ELR (cell line): ENCODE results near the gene LOX.

Experiments used
- DNase-seq: peaks from one replicate; pipeline ENCODE4 v3.0.0-alpha.2; 2015; ENCODE audit warnings: low read depth

Gene LOX, protein sequence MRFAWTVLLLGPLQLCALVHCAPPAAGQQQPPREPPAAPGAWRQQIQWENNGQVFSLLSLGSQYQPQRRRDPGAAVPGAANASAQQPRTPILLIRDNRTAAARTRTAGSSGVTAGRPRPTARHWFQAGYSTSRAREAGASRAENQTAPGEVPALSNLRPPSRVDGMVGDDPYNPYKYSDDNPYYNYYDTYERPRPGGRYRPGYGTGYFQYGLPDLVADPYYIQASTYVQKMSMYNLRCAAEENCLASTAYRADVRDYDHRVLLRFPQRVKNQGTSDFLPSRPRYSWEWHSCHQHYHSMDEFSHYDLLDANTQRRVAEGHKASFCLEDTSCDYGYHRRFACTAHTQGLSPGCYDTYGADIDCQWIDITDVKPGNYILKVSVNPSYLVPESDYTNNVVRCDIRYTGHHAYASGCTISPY

DNA sequence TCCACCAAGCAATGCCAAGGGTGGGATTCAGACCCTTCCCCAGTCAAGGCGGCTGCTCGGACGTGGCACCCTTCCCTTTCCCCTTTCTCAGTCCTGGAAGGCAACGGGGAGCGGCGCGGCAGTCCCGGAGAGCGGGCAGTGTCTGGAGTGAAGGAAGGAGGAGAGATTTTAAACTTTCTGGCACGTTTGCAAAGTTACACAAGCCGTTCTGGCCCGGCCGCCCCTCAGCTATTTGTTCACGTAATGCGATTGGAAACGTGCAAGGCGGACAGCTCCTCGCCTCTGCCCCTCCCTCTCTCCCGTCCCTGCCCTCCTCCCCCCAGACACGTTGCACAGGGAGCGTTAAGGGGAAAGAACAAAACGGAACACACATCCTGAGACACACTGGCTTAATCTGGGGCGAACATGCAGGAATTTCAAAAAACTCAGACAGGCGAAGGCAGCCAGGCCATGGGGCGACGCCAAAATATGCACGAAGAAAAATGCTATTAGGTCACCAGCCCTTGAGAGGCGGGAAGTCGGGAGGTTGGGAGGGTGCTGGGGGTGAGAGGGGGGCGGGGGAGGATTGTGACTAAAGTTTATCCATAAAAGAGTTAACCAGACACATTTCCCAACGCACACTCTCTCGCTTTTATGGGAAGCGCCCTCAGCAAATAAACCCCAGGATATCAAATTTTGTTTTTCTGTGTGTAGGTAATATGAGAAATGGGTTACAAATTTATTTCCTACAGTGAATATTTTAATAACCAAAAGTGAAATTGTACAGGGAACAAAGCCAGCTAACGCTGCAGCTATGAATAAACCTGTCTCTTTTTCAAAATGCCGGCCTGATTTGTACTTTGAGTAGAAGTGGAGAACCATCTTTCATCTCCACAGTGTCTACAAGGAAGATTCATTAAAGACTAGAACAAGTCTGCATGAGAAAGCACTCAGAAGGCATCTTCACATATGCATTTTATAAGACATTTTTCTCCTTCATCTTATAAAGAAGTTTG is at the start of gene LOX:
Gene LOX, minus strand, starts transcription at position 144 of the 995 bp plus-strand sequence. CDS start 274 bp downstream, outside the sequence.
- DNase-seq = peak; percentile 90

DNA sequence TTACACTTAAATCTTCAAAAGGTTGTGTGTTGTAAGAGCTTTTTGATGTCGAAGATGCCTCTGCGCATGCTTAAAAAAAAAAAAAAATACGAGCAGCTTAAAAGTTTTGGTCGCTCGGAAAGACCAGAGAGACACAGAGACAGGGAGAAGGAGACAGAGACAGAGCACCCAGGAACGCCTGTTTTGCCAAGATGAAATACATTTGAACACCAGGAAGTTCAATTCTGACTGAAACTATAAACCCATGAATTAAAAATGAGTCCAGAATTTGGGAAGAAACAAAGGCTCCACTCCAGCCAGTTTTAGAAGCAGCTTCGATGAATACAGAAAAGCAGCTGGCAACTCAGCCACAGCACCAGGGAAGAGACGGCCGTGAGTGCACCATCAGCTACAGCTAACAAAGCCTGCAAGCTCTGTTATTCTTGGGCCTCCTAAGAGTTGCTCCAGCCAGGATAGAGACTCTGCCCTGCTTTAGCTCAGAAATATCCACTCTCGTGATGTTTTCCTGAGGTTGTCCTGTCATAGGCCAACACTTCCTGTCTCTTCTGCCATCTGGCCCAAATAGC is 48.8 kb upstream of the LOX start:
- no peak for DNase-seq

DNA sequence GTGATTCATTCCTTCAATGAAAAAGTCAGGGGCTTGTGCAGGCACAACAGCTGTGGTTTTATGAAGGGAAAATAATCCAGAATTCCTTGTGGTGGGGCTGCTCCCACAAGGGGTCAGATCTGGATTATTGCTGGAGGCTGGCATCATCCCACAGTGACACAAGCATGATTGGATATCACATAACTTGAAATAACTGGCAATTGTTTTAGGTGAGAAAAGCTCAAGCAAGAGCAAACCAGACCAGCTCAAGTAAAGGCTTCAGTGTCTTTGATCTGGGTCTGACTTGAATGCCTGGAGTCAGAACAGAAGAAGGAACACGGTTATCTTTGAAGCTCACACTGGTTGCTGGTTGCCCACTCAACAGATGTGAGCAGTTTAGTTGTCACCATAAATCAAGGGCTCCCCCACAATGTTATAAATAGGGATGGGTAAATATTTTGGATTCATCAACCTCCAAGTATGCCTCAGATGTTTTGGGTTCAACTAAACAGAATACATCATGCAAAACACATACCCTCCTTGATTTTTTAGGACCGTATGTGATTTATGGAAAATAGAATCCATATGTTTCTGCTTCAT is 48.2 kb upstream of the LOX start:
- DNase-seq = peak; percentile 64

DNA sequence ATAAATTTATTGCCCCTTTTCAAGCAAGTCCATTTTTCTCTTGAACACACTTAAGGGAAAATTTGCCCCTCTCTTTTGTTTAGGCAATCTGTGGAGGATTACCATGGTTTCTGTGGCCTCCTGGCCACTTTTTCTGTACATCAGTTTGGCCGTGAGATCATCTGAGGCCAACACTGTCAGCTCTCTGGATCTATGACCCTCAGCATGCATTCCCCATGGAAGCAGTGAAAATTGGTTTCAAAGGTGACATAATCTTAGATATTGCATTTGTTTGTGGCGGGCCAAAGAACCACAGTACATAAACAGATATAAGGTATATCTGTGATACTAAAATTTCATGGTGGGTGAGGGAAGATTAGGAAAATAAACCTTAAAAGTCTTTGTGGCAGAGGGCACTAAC is 46.7 kb upstream of the LOX start:
- no peak for DNase-seq

DNA sequence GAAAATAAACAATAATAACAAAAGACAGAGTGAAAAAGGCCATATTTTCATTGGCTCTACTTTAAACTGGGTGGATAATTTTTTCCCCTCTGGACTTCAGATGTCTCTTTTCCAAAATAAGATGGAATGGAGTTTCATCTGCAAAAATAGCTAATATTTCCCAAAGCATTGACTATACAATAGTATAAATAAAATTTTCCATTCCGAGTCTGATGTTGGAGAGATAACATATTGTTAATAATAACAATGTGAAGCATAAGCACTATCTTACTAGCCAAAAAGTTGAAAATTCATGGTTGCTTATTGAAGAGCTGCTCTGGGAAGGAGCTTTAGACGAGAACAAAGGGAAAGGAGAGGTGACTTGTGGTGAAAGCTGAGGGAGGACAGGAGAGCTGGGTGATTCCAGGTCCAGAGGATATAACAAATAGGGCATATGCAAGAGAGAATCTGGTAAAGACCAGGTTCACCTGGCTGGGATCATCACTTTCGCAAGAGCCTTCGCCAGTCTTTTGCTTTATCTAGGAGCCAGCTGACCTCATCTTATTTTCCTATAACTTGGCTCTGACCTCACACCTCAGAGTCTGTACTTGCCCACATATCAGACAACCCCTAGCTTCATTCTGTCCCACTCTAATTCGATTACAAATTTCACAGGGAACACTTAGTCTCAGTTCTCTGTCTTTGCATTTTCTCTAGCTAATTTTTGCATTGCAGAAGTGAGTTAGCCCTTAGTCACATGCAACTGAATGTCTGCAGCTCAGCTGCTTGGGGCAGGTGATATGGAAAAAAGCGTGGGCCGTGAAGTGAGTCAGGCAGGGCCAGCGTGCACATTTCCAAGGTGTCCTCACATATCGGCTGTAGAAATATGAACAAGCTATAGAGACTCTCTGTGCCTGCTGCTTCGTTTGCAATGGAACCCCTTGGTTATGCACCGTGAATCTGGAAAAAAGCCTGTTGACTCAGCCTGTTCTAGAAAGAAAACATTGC is 43.7 kb upstream of the LOX start:
- DNase-seq = peak; percentile 56

DNA sequence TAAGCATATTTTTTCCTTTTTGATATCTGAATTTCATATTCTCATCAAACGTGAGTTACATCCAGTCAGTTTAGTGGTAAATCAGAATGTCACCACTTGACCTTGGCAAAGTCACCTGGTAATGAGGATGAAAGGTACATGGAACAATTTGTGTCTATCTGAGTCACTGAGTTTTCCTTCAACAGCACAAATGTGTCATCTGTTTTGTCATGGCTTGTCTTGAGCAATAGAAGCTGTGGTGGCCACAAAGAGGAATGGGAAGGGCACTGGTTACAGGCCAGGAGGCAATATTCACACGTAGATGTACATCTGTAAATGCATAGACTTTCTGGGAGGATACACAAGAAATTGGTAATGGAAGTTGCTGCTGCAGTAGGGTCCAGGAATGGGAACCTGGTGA is 42.9 kb upstream of the LOX start:
- peak; percentile 75 for DNase-seq

DNA sequence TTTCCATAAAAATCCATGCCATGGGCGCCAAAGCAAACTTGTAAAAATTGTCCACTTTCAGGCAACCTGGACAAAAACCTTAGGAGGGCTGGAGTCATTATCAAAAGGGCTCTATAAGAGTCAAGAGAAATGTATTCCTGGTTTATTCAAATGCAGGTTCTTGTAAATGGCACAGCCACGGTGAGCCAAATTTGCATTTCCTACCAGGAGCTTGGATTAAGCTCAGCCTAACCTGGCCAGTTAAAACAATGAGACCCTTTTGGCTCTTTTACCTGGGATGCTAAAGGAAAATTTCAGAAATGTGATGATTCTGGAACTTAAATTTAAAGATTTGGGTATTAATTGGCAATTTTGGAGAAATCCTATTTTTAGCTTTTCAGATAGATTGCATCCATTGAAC is 42.4 kb upstream of the LOX start:
- DNase-seq = no peak

DNA sequence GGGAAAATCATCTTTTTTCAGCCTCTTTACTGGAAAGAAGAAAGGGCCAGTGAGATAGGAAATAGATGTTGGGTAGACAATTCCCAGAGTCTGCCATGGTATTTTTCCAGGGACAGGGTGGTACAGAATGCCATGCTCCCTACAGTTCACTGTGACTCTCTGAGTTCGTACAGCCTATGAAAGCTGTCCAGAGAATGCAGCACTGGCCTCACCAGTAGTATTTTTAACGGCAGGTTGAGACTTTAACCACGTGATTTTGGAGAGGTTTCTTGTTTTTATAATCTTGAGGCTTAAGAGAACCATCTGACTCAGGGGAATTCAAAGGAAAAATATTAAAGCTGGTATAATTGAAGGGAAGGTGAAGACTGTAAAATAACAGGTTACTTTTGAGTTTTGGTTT is 41.1 kb upstream of the LOX start:
- no peak for DNase-seq

DNA sequence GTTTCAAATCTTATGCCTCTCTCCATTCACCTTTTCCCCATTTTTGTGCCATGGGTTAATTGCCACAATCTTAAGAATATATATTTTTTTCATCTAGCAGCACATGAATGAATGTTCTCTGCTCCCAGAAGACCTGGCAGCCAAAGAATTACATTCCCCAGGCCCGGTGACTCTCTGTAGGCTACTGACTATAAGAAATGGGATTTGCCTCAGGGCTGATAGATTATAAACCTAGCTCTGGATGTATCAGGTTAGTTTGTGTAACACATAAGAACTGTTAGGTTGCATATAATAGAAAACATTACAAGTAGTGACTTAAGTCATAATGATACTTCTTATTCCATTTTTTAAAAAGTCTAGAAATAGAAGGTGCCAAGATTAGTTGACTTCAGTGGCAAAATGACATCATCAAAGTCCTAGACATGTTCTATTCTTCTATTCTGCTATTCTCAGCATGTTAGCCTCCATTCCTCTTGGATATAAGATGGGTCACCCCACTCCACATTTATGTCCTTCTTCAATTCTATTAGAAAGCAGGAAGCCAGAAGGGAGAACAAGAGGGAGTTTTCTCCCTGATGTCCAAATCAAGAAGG is 40.4 kb upstream of the LOX start:
- DNase-seq = no peak

DNA sequence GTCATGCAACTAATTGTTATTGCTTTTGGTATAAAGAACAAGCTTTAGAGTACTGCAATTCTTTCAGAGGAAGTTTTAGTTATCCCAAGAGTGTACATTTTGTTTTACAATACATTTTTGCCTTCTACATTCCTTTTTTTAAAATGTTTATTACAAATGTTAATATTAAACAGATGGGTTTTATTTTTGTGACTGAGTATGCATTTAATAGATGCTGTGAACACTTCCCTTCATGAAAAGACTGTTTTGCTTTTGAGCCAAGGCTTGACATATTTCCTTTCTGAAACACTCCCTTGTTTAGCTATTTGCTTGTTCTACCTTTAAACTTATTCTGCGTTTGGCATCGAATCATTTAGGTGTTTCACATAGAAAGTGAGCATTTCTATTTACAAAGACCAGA is 36.4 kb upstream of the LOX start:
- no peak for DNase-seq

DNA sequence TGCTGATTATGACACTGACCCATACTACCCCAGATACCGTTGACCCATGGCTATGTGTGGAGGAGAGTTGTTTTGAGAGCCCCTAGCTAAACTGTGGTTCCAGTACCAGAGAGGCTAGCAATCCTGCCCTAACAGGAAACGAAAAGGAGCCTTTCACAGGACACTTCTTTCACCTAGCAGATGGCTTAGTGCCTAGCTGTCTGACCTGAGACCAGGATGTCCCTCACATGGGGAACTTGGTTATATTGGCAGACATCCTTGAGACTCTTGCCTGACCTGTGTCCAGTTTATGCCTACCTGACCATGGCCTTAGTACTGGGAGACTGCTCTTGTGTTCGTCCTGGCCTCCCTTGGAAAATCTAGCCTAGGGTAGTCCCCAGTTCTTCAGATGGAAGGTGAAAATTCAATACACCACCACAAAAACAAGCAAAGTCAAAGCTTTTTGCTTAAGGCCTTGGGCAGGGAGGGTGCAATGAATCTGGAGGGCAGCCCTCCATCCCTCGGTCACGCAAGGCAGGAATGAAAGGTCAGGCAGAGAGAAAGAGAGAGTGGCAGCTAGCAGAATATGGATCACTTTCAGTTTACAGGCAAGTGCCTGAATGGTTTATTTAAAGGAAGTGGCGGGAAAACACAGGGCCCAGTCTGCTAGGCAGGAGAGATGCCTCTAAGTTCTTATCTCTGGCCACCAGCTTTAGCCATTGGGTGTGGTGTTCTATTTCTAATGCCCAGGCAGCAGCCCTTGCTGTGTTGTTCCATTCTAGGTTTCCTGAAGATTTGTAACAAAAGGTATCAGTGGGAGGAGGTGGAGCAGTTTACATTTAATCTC is 34.9 kb upstream of the LOX start:
- no peak for DNase-seq

DNA sequence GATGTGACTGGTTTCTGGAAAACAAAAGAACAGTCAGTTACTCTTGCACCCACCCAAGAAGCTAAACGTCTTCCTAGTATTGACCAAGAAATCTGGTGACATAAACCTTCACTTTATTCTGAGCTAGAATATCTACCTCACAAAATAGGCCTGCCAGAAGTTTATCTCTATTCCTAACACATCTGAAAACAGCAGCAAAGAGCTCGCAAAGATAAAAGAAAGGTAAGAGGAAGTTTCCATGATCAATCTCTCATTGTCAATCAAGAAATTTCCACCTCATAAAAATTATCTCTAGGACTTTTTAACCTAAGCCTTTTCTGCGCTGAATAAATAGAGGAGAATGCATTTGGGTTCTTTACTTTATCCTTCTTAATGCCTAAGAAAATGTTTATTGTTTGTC is 34.0 kb upstream of the LOX start:
- DNase-seq = no peak

DNA sequence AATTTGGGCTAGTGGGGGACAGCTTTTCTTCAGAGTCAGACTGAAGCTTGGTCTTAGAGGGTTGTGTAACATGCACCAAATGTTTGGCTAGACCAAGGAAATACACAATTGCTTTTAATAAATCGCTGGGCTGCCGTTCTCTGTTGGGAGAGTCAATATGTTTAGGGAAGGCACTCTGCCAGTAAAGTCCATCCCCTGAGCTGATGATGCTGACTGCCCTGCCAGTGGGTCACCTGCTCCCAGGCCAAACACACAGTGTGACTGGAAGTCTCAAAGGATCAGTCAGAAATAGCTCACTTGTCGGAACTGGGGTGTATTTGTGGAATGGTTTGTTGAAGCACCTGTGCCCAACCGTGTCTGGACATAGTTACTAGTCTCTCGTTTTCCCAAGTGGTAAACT is 33.4 kb upstream of the LOX start:
- no peak for DNase-seq

DNA sequence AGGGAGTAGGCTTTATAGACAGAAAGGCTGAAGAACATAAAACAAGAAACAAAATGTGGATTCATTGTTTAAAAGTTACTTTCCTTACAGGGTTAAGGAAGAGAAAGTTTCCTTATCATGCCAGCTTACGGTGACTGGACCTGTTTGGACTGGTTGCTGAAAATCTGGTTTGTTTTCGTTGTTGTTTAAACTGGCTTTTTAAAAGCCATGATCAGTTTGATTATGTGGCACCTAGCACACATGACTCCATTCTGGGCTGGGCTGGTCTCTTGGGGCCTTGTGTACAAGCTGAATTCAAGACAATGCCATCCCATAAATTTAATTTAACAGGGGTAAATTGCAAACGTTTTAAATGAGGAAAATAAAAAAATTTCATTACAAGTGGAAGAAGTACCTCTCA is 32.9 kb upstream of the LOX start:
- DNase-seq = no peak

DNA sequence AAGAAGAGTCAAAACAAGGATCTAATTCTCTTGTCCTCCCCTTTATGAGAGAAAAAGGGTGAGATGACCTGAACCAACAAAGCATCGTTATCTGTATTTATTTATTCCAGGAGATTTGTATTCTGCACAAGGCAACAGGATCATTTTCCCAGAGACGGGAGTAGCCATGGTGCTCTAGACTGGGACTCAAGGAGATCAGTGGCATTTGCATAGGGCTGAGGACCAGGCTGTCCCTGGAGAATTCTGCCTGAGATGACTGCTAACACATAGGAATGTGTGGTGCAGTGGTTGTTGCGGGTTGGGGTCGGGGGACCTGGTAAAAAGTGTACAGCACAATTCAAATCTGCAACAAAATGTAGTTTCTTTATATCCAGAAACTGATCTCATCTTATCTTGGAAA is 29.0 kb upstream of the LOX start:
- DNase-seq = no peak

DNA sequence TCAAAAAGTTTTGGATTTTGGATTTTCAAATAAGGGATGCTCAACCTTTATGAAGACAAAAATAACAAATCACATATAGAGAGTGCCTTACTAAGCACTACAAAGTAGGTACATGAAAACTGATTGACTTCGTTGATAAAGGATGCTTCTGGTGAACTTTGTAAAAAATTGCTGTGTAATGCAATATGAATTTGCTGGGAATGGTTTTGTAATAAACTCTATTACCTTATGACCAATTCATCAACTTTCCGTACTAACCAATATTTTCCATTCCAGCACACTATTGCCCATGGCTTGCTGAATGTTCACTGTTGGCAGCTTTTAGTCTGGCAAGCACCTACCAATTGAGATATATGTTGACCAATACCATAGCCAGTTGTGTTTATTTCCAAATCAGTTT is 27.9 kb upstream of the LOX start:
- no peak for DNase-seq

DNA sequence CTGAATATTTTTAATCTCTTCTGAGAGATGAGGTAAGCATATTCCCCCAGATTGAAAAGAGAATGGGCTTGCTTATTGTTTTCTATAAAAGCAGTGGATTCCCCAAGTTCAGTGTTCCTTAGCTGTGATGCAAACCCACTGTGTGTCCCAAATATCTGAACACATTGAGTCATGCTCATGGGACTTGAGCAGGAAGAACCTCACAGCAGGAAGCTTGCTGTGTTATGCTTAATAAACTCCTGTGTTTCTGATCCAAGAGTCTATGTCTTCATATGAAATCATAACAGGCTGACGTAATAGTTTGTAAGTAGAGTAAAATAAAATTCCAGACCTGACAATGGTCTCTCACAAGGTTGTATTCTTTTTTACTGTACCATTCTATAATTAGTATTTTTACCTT is 24.8 kb upstream of the LOX start:
- DNase-seq = peak; percentile 78

DNA sequence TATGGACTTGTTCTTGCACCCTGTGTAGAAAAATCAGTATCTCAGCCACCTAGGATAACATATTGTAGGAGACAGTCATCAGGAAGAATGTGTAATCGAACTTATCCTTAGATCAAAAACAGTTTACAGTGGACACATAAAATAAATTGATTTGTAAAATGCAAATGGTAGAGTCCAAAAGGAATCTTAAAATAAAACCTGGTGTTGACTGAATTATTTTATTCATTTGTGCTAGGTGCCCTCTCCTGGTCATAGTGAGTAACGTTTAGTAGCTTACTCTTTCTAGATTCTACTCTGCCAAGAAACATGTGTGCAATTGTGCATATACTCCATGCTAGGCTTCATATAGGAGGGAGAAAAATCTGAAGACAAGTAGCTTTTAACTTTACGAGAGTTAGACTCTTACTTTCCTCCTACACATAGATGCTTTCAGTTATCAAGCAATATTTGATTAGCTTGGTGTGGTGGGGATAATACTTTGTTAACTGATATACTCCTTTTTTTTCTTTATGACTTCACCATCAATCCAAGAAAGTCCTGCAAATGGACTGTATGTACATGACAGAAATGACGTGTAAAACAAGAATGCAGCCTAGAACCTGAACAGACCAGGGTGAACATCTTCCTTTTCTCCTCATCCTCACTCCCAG is 23.7 kb upstream of the LOX start:
- peak; percentile 84 for DNase-seq

DNA sequence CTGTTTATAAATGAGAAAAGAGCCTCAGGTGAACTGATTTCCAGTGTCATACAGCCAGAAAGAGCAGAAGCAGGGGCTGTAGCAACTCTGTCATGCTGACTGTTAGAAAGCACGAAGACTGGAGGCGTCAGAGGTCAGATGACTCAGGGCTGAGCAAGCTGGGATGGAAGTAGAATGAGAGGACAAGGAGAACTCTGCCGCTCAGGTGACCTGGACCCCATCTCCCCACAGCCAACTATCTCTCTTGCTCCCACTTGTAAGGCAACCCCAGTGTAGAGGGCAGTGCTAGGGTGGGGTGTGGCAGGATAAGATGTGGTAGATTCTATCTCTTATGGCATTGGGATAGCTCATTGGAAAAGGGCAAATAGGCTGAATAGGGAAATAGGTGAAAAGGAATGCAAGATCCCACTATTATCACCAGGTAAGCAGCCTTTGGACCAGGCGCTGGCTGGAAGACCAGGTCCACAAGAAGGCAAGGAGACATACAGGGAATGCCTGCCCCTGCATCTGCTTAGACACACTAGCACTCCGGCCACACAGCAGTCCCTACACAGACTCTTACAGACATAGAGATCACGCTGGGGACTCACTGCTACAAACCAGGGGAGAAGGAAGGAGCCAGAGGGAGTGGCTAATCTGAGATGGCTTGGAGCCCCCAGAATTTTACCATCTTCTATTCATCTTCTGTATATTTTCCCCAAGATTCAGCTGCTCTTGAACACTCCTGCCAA is 21.2 kb upstream of the LOX start:
- DNase-seq = peak; percentile 94
